SK-N-SH (cell line): ENCODE data around the gene RABL6. TPM values are rescaled to one million over a fixed set of nuclear protein-coding genes. Genes with fewer than 3 reads are reported as not detected.

Source experiments
- CTCF ChIA-PET: fragments of 300-600, 350-600 bp; formaldehyde crosslinking; extraction: SDS; loops from one replicate; lab custom pipeline; 2021; lab: Yijun Ruan, JAX
- POLR2A ChIA-PET: fragments of 350-600 bp; sonication (Branson Sonifier 250); formaldehyde crosslinking; extraction: SDS; loops from one replicate; lab custom pipeline; 2020; ENCODE audit warnings: antibody characterized with exemption, inconsistent platforms; lab: Yijun Ruan, JAX
- DNase-seq: peaks from one replicate; pipeline ENCODE4 v3.0.0; 2012
- H2AFZ ChIP-seq: fragments of 200-600 bp; sonication (generic); 2 replicates; pipeline ENCODE4 v1.8.1; 2016; ENCODE audit warnings: antibody characterized with exemption, mild to moderate bottlenecking, low read depth
- H3F3A ChIP-seq: fragments of 200-600 bp; sonication (generic); replicated peaks from 2 replicates; pipeline ENCODE3; 2016; ENCODE audit warnings: antibody characterized with exemption, mild to moderate bottlenecking; ENCODE audit not compliant: insufficient read depth
- H3K27ac ChIP-seq, 2 experiments: fragments of 200-500 bp in 1 of 2; fragments of 200-600 bp in 1 of 2; sonication (Bioruptor generic) in 1 of 2; sonication (generic), shearing (Covaris generic) in 1 of 2; 2 replicates each; pipeline versions ENCODE4 v1.5.1 to v1.6.1; 2014 to 2016; ENCODE audit warnings: low read depth in 2 of 2, inconsistent platforms in 1 of 2, low read length in 1 of 2, mild to moderate bottlenecking in 1 of 2, mixed read lengths in 1 of 2
- H3K27me3 ChIP-seq: fragments of 200-600 bp; sonication (generic), shearing (Covaris generic); 2 replicates; pipeline ENCODE4 v1.6.1; 2016; ENCODE audit warnings: mixed run types; ENCODE audit not compliant: insufficient read depth
- H3K36me3 ChIP-seq, 2 experiments: fragments of 200-500 bp in 1 of 2; fragments of 200-600 bp in 1 of 2; sonication (Bioruptor generic) in 1 of 2; sonication (generic) in 1 of 2; replicated peaks in 1 of 2; 2 replicates each; pipeline versions ENCODE3 to v1.5.1; 2014 to 2016; ENCODE audit warnings: low read length in 1 of 2, mild to moderate bottlenecking in 1 of 2; ENCODE audit not compliant: insufficient read depth in 2 of 2, control insufficient read depth in 1 of 2
- H3K4me1 ChIP-seq, 2 experiments: fragments of 200-500 bp in 1 of 2; fragments of 200-600 bp in 1 of 2; sonication (Bioruptor generic) in 1 of 2; sonication (generic), shearing (Covaris generic) in 1 of 2; 2 replicates each; pipeline versions ENCODE4 v1.5.1 to v1.6.1; 2014 to 2016; ENCODE audit warnings: low read depth in 1 of 2, low read length in 1 of 2, mixed run types in 1 of 2; ENCODE audit not compliant: insufficient read depth in 2 of 2, control insufficient read depth in 1 of 2
- H3K4me2 ChIP-seq: fragments of 200-600 bp; sonication (generic), shearing (Covaris generic); 2 replicates; pipeline ENCODE4 v1.6.1; 2017; ENCODE audit warnings: mixed run types
- H3K4me3 ChIP-seq, 2 experiments: fragments of 200-500 bp in 1 of 2; fragments of 200-600 bp in 1 of 2; sonication (Bioruptor generic) in 1 of 2; sonication (generic), shearing (Covaris generic) in 1 of 2; 2 replicates each; pipeline versions ENCODE4 v1.5.1 to v1.8.1; 2014 to 2016; ENCODE audit warnings: low read depth in 2 of 2, inconsistent platforms in 1 of 2, low read length in 1 of 2, mild to moderate bottlenecking in 1 of 2, mixed read lengths in 1 of 2, moderate library complexity in 1 of 2
- H3K79me2 ChIP-seq: fragments of 200-600 bp; sonication (generic); 2 replicates; pipeline ENCODE4 v1.8.1; 2017; ENCODE audit warnings: mild to moderate bottlenecking; ENCODE audit not compliant: insufficient read depth
- H3K9ac ChIP-seq: fragments of 200-600 bp; sonication (generic); 2 replicates; pipeline ENCODE4 v1.6.1; 2017; ENCODE audit warnings: mixed run types
- H3K9me2 ChIP-seq: fragments of 200-600 bp; sonication (generic); 2 replicates; pipeline ENCODE4 v1.6.1; 2017; ENCODE audit warnings: mixed run types
- H3K9me3 ChIP-seq: fragments of 200-600 bp; sonication (generic); 2 replicates; pipeline ENCODE4 v1.6.1; 2017; ENCODE audit warnings: mixed run types, mild to moderate bottlenecking, moderate library complexity
- H4K20me1 ChIP-seq: fragments of 200-600 bp; sonication (generic); 2 replicates; pipeline ENCODE4 v1.6.1; 2017; ENCODE audit warnings: mild to moderate bottlenecking, mixed run types; ENCODE audit not compliant: insufficient read depth
- CHD2 ChIP-seq: fragments of 150-350 bp; IDR thresholded peaks from 2 replicates; pipeline ENCODE4 v1.6.1; 2018; ENCODE audit warnings: low read length; ENCODE audit not compliant: partially characterized antibody
- ELF1 ChIP-seq: IDR thresholded peaks from 2 replicates; pipeline ENCODE4 v1.4.0; 2012
- EZH2phosphoT487 ChIP-seq: fragments of 200-600 bp; sonication (generic); IDR thresholded peaks from 2 replicates; pipeline ENCODE4 v1.6.1; 2017; ENCODE audit warnings: low read depth, mixed run types, mild to moderate bottlenecking, antibody characterized with exemption, moderate library complexity, borderline replicate concordance
- FOSL2 ChIP-seq: IDR thresholded peaks from 2 replicates; pipeline ENCODE4 v1.4.0; 2012; ENCODE audit warnings: low read depth, mild to moderate bottlenecking, moderate library complexity, borderline replicate concordance
- FOXJ3 ChIP-seq: sonication (generic); formaldehyde crosslinking; IDR thresholded peaks from 2 replicates; pipeline ENCODE4 v1.5.1; 2020; ENCODE audit warnings: mild to moderate bottlenecking, missing genetic modification reagents
- FOXM1 ChIP-seq: IDR thresholded peaks from 2 replicates; pipeline ENCODE4 v1.4.0; 2012; ENCODE audit warnings: low read depth, mild to moderate bottlenecking
- IRF3 ChIP-seq: fragments of 150-350 bp; IDR thresholded peaks from 2 replicates; pipeline ENCODE4 v1.6.1; 2016; ENCODE audit warnings: mild to moderate bottlenecking, low read depth, low read length
- MEF2A ChIP-seq: IDR thresholded peaks from 2 replicates; pipeline ENCODE4 v1.4.0; 2012; ENCODE audit warnings: low read depth, borderline replicate concordance
- MXI1 ChIP-seq: IDR thresholded peaks from 2 replicates; pipeline ENCODE4 v1.6.1; 2012; ENCODE audit warnings: mild to moderate bottlenecking, low read depth, low read length, improper control_type of control experiment
- NFIC ChIP-seq: IDR thresholded peaks from 2 replicates; pipeline ENCODE4 v1.4.0; 2012; ENCODE audit warnings: borderline replicate concordance
- RAD21 ChIP-seq: IDR thresholded peaks from 2 replicates; pipeline ENCODE4 v1.6.1; 2012; ENCODE audit warnings: mild to moderate bottlenecking, low read length
- RCOR1 ChIP-seq: fragments of 150-350 bp; IDR thresholded peaks from 2 replicates; pipeline ENCODE4 v1.6.1; 2017; ENCODE audit warnings: antibody characterized with exemption, low read length
- REST ChIP-seq: IDR thresholded peaks from 2 replicates; pipeline ENCODE4 v1.6.1; 2012; ENCODE audit warnings: mild to moderate bottlenecking, low read depth, low read length, moderate library complexity
- RXRA ChIP-seq: IDR thresholded peaks from 2 replicates; pipeline ENCODE4 v1.4.0; 2012; ENCODE audit warnings: low read depth, mild to moderate bottlenecking, borderline replicate concordance
- TAF1 ChIP-seq: IDR thresholded peaks from 2 replicates; pipeline ENCODE4 v1.6.1; 2012; ENCODE audit warnings: low read depth, mild to moderate bottlenecking, low read length, moderate library complexity, borderline replicate concordance
- TEAD4 ChIP-seq: IDR thresholded peaks from 2 replicates; pipeline ENCODE4 v1.4.0; 2012; ENCODE audit warnings: mild to moderate bottlenecking, borderline replicate concordance; ENCODE audit not compliant: insufficient read depth
- USF1 ChIP-seq: IDR thresholded peaks from 2 replicates; pipeline ENCODE4 v1.4.0; 2012; ENCODE audit warnings: low read depth, borderline replicate concordance
- USF2 ChIP-seq: fragments of 150-350 bp; IDR thresholded peaks from 2 replicates; pipeline ENCODE4 v1.6.1; 2017; ENCODE audit warnings: antibody characterized with exemption, low read length, low read depth, borderline replicate concordance
- YY1 ChIP-seq: IDR thresholded peaks from 2 replicates; pipeline ENCODE4 v1.4.0; 2012; ENCODE audit warnings: low read depth, mild to moderate bottlenecking
- ZBTB33 ChIP-seq: IDR thresholded peaks from 2 replicates; pipeline ENCODE4 v1.4.0; 2012; ENCODE audit warnings: low read depth, borderline replicate concordance
- WGBS: methylation state at CpG from one replicate; pipeline ENCODE4 v1.1.6; 2017; ENCODE audit warnings: low lambda C conversion rate; 5-methylcytosine and 5-hydroxymethylcytosine counted together
- polyA plus RNA-seq, 3 experiments: library from polyadenylated mRNA; depleted of rRNA; stranded (reverse); fragments of >200 nt; gene quantifications; 2 replicates each; pipeline ENCODE4 v1.2.3, GENCODE V29; 2012

RABL6 gene
- polyA plus RNA-seq, 1 of the 3 experiments (the other 2 are of a cell fraction), result 43.6 TPM

GRCh38 chr9:136835162-136835931 is 27.6 kb downstream of the RABL6 start (continued):
- TF ChIP-seq RAD21 (no peak), CHD2 (no peak), EZH2phosphoT487 (no peak), MEF2A (no peak), RXRA (no peak)

GRCh38 chr9:136835932-136836904 is 28.5 kb downstream of the RABL6 start:
- WGBS, result 98% methylated on average over 6 of the region's 21 CpGs
- ChIA-PET CTCF (interaction anchor here (1.2 to 2.2 kb wide), 3 partner anchors 8 to 193 kb away, joined by 3 to 6 read pairs (median 6); no protein-coding TSS in a partner anchor), POLR2A (interaction anchor here (1.0 kb wide), 1 partner anchor 16 kb away, joined by 3 read pairs; no protein-coding TSS in a partner anchor)
- Histone ChIP-seq H3K27me3 (no peaks in the 10 kb centered on the region), H3F3A (peaks cover 7% of the 10 kb centered on the region), H4K20me1 (0 out of 2 replicates have a peak, but pooled peaks cover 3% of the 10 kb centered on the region), H3K4me1 (peaks cover 6 to 13% of the 10 kb centered on the region in 2 experiments; a peak in 2 of 4 replicates), H3K4me3 (no peak overlapping the region), H3K4me2 (no peak overlapping the region), H3K27ac (no peak overlapping the region), H3K9me3 (no peaks in the 10 kb centered on the region), H2AFZ (no peak overlapping the region), H3K36me3 (peaks cover 4 to 31% of the 10 kb centered on the region in 2 experiments), H3K9me2 (no peaks in the 10 kb centered on the region), H3K79me2 (no peaks in the 10 kb centered on the region), H3K9ac (no peak overlapping the region)
- DNase-seq, result no peak
- no peak for TF ChIP-seq FOSL2
- no peak for TF ChIP-seq CHD2
- TF ChIP-seq IRF3, result no peak
- no peak for TF ChIP-seq USF2
- TF ChIP-seq USF1, result no peak
- TF ChIP-seq ELF1, result no peak
- no peak for TF ChIP-seq YY1
- TF ChIP-seq FOXJ3 (CRISPR knock-in tag), result no peak
- TF ChIP-seq FOXM1, result no peak
- TF ChIP-seq TAF1, result no peak
- TF ChIP-seq TEAD4, result no peak
- no peak for TF ChIP-seq ZBTB33
- no peak for TF ChIP-seq RCOR1
- TF ChIP-seq REST, result no peak
- no peak for TF ChIP-seq EZH2phosphoT487
- TF ChIP-seq MXI1, result no peak
- TF ChIP-seq NFIC, result no peak
